Caco-2 (cell line): ENCODE data around the gene RAB3B. TPM values are rescaled to one million over a fixed set of nuclear protein-coding genes. Genes with fewer than 3 reads are reported as not detected.

Experiments used
- BruUV-seq: library from RNA; stranded (reverse); fragments of 400-500 nt; replicated peaks from 2 replicates; lab custom pipeline; 2021; lab: Mats Ljungman, UMichigan
- CTCF ChIA-PET: fragments of 300-600 bp; sonication (Branson Sonifier 250); formaldehyde crosslinking; loops from one replicate; lab custom pipeline; 2022; ENCODE audit warnings: antibody characterized with exemption; lab: Charles Lee
- POLR2A ChIA-PET: fragments of 300-600 bp; sonication (Branson Sonifier 250); formaldehyde crosslinking; loops from one replicate; lab custom pipeline; 2022; ENCODE audit warnings: antibody characterized with exemption; lab: Charles Lee
- DNase-seq, 2 experiments: peaks; one replicate each; pipeline versions ENCODE4 v3.0.0 to v3.0.0-alpha.2; 2020 to 2022
- H3K27me3 ChIP-seq: replicated peaks from 2 replicates; pipeline ENCODE4 v1.6.0; 2011; ENCODE audit warnings: low read length; ENCODE audit not compliant: control insufficient read depth, insufficient read depth
- H3K36me3 ChIP-seq: 2 replicates; pipeline ENCODE4 v1.5.1; 2011; ENCODE audit warnings: low read length; ENCODE audit not compliant: control insufficient read depth, insufficient read depth
- H3K4me1 ChIP-seq: fragments of 250-450 bp; sonication (Bioruptor Pico); 2 replicates; pipeline ENCODE4 v1.5.1; 2020; ENCODE audit warnings: mild to moderate bottlenecking
- H3K4me3 ChIP-seq: 2 replicates; pipeline ENCODE4 v1.5.1; 2011; ENCODE audit warnings: low read depth, mild to moderate bottlenecking, control low read depth, low read length
- H3K9me3 ChIP-seq: fragments of 250-450 bp; sonication (Bioruptor Pico); 2 replicates; pipeline ENCODE4 v1.5.1; 2020; ENCODE audit warnings: mild to moderate bottlenecking, moderate library complexity
- H3K27ac Mint-ChIP-seq: one replicate; pipeline ENCODE4 v1.8.0; 2022; ENCODE audit warnings: mixed read lengths; ENCODE audit not compliant: unreplicated experiment
- H3K27me3 Mint-ChIP-seq: one replicate; pipeline ENCODE4 v1.8.0; 2022; ENCODE audit warnings: mixed read lengths; ENCODE audit not compliant: insufficient read depth, unreplicated experiment
- H3K36me3 Mint-ChIP-seq: one replicate; pipeline ENCODE4 v1.8.0; 2022; ENCODE audit warnings: mild to moderate bottlenecking, mixed read lengths; ENCODE audit not compliant: insufficient read depth, unreplicated experiment
- H3K4me1 Mint-ChIP-seq: one replicate; pipeline ENCODE4 v1.8.0; 2022; ENCODE audit warnings: low read depth, mixed read lengths; ENCODE audit not compliant: unreplicated experiment
- H3K4me3 Mint-ChIP-seq: one replicate; pipeline ENCODE4 v1.8.0; 2022; ENCODE audit warnings: mild to moderate bottlenecking, moderate library complexity, mixed read lengths; ENCODE audit not compliant: unreplicated experiment
- H3K9me3 Mint-ChIP-seq: one replicate; pipeline ENCODE4 v1.8.0; 2022; ENCODE audit warnings: mixed read lengths; ENCODE audit not compliant: unreplicated experiment
- intact Hi-C: fragments of 100-400 bp; cut with micrococcal nuclease; formaldehyde crosslinking; loops from one replicate; pipeline ENCODE4 v1.10.0; 2022; ENCODE audit not compliant: unreplicated experiment
- total RNA-seq: library from RNA; stranded (reverse); gene quantifications from 2 replicates; pipeline ENCODE4 v1.2.3, GENCODE V29; 2022
- TF ChIP-seq, protein P1 (sequence below), 2 experiments: fragments of 200-600 bp in 1 of 2; IDR thresholded peaks; 1 replicate in 1 of 2; 2 replicates in 1 of 2; pipeline versions ENCODE4 v1.5.1 to v1.8.0; 2011 to 2022; ENCODE audit warnings: antibody characterized with exemption in 1 of 2, control low read depth in 1 of 2, inconsistent platforms in 1 of 2, low read depth in 1 of 2, low read length in 1 of 2, mild to moderate bottlenecking in 1 of 2, moderate library complexity in 1 of 2; ENCODE audit not compliant: insufficient read depth in 1 of 2, severe bottlenecking in 1 of 2, unreplicated experiment in 1 of 2

The RAB3B gene
- total RNA-seq, 1 experiment from 2014 or later, result 11.6 TPM

DNA sequence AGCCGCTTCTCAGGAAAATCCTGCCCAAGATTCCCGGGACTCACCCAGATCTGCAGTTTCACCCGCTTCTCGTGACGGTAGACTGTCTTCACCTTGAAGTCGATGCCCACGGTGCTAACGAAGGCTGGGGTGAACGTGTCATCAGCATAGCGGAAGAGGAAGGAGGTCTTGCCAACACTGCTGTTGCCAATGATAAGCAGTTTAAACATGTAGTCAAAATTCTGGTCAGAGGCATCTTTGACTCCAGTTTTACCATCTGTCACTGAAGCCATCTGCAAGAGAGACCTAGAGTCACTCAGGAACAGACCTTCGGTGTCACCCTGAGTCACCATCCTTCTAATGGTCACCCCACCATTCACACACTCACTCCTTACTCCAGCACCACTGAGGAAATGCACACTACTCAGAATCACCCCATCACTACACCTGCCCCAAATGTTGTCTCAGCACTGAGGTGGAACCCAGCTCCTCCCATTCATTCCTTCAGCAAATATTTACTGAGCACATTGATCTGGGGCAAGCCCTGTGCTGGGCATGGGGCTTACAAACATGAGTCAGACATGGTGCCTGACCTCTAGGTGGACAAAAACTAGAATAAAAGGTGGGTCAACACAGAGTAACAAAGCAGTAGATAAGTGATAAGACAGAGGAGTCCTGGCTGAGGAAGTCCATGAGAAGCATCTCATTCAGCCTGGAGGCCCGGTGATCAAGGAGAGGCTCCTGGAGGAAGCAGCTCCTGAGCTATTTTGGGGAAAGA, 13.5 kb downstream of the RAB3B start:
- H3K9me3 ChIP-seq, result no peaks in the 10 kb centered on the region
- peak; percentile 63 to 70 for DNase-seq
- intact Hi-C loops, result no loop called here
- H3K36me3 Mint-ChIP-seq, result peaks cover 11% of the 10 kb centered on the region
- no peaks in the 10 kb centered on the region for H3K9me3 Mint-ChIP-seq
- TSS peak; percentile 61 for BruUV-seq
- CTCF ChIA-PET, result interaction anchor here (0.6 kb wide), 1 partner anchor 462 kb away, joined by 4 read pairs; no protein-coding TSS in a partner anchor
- H3K4me3 Mint-ChIP-seq, result peak overlapping the region; percentile 44
- POLR2A ChIA-PET, result no interaction called here
- no peaks in the 10 kb centered on the region for H3K27me3 ChIP-seq
- H3K4me3 ChIP-seq, result no peak overlapping the region
- peaks cover 29% of the 10 kb centered on the region for H3K4me1 Mint-ChIP-seq
- TF ChIP-seq, protein P1, sequence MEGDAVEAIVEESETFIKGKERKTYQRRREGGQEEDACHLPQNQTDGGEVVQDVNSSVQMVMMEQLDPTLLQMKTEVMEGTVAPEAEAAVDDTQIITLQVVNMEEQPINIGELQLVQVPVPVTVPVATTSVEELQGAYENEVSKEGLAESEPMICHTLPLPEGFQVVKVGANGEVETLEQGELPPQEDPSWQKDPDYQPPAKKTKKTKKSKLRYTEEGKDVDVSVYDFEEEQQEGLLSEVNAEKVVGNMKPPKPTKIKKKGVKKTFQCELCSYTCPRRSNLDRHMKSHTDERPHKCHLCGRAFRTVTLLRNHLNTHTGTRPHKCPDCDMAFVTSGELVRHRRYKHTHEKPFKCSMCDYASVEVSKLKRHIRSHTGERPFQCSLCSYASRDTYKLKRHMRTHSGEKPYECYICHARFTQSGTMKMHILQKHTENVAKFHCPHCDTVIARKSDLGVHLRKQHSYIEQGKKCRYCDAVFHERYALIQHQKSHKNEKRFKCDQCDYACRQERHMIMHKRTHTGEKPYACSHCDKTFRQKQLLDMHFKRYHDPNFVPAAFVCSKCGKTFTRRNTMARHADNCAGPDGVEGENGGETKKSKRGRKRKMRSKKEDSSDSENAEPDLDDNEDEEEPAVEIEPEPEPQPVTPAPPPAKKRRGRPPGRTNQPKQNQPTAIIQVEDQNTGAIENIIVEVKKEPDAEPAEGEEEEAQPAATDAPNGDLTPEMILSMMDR (IDR thresholded peaks at IDR 0.05; ENCODE audit: insufficient read depth in 1 of 2, low read depth in 1 of 2, low read length in 1 of 2, severe bottlenecking in 1 of 2, unreplicated experiment in 1 of 2), result no peak
- no peaks in the 10 kb centered on the region for H3K36me3 ChIP-seq
- peaks cover 28% of the 10 kb centered on the region for H3K4me1 ChIP-seq
- H3K27ac Mint-ChIP-seq, result peak overlapping the region; percentile 24
- H3K27me3 Mint-ChIP-seq, result no peaks in the 10 kb centered on the region

DNA sequence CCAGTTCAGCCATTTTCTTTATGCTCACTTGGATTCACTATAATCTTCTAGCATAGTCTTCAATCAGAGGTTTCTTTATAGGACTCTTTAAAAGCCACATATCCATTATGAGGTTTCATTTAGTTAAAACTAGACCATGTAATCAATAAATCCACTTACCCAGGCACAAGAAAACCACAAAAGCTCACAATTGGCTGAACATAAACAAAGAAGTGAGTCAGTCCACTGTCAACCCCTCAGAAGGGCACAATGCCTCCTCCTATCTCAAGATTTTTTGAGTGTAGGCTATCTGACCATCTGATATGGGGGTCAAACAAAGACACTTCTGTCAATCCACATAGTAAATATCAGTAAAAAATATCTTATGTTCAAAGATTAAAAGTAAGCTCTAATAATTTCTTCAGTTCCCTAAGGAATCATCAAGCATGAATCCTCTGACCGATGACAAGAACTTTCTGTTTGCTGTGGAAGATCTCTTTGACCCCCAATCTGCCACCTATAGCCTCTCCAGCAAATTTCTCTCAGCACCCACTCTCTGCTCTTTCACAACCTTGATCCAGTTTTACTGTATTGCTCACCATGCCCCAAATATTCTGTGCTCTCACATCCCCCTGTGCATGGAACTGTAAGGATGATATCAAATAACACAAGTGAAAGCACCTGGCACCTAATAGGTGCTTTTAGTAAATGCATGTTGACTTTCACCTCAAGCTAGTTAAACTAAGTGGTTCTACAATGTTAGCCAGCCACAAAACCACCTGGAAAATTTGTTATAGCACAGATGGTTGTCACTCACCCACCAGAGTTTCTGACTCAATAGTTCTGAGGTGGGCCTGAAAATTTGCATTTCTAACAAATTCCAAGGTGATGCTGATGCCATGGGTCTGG, 16.7 kb downstream of the RAB3B start:
- no peak for DNase-seq
- Histone ChIP-seq H3K4me1 (peaks cover 35% of the 10 kb centered on the region), H3K36me3 (no peaks in the 10 kb centered on the region), H3K27me3 (no peaks in the 10 kb centered on the region), H3K9me3 (no peaks in the 10 kb centered on the region), H3K4me3 (no peak overlapping the region)
- intact Hi-C loops, result no loop called here
- ChIA-PET POLR2A (no interaction called here), CTCF (no interaction called here)
- TF ChIP-seq, protein P1 (IDR thresholded peaks at IDR 0.05; ENCODE audit: insufficient read depth in 1 of 2, low read depth in 1 of 2, low read length in 1 of 2, severe bottlenecking in 1 of 2, unreplicated experiment in 1 of 2), result no peak
- no peaks in the 10 kb centered on the region for H3K27me3 Mint-ChIP-seq
- no peak overlapping the region for H3K4me3 Mint-ChIP-seq
- peaks cover 28% of the 10 kb centered on the region for H3K36me3 Mint-ChIP-seq
- BruUV-seq, result no TSS peak
- H3K9me3 Mint-ChIP-seq, result no peaks in the 10 kb centered on the region
- H3K4me1 Mint-ChIP-seq, result peaks cover 44% of the 10 kb centered on the region
- no peak overlapping the region for H3K27ac Mint-ChIP-seq

DNA sequence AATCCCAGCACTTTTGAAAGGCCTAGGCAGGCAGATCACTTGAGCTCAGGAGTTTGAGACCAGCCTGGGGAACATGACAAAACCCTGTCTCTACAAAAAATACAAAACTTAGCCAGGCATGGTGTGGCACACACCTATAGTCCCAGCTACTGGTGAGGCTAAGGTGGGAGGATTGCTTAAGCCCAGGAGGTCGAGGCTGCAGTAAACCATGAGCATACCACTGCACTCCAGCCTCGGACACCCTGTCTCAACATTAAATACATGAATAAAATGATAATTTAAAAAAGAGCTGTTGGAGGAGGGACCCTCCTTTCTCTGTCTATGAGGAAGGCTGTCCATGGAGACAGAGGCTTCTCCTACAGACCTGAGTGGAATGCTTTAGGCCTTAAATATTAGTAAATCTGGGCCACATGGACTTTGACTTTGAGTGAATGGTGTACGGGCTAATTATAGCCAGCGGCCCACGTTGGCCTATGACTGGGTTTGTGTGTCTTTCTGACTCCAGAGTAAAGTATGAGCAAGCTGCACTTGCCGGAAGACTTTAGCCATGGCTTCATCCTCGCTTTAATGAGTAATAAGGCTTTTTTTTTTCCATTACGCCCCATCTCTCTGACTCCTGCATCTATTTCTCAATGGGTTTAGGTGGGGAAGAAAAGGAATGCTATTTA, 21.3 kb downstream of the RAB3B start:
- Histone ChIP-seq H3K4me1 (peaks cover 14% of the 10 kb centered on the region), H3K9me3 (no peaks in the 10 kb centered on the region), H3K27me3 (no peaks in the 10 kb centered on the region), H3K36me3 (no peaks in the 10 kb centered on the region), H3K4me3 (no peak overlapping the region)
- peak; percentile 9 to 44 for DNase-seq
- POLR2A ChIA-PET, result no interaction called here
- H3K27ac Mint-ChIP-seq, result peak overlapping the region; percentile 87
- H3K36me3 Mint-ChIP-seq, result peaks cover 17% of the 10 kb centered on the region
- H3K27me3 Mint-ChIP-seq, result no peaks in the 10 kb centered on the region
- H3K4me1 Mint-ChIP-seq, result peaks cover 26% of the 10 kb centered on the region
- BruUV-seq, result no TSS peak
- CTCF ChIA-PET, result no interaction called here
- no peak overlapping the region for H3K4me3 Mint-ChIP-seq
- no peaks in the 10 kb centered on the region for H3K9me3 Mint-ChIP-seq
- TF ChIP-seq, protein P1 (IDR thresholded peaks at IDR 0.05; ENCODE audit: insufficient read depth in 1 of 2, low read depth in 1 of 2, low read length in 1 of 2, severe bottlenecking in 1 of 2, unreplicated experiment in 1 of 2), result no peak
- intact Hi-C loops, result no loop called here
